Progenitor cell of endocrine pancreas (in vitro differentiated cells): ENCODE measurements around the gene HK2. TPM values are rescaled to one million over a fixed set of nuclear protein-coding genes. Genes with fewer than 3 reads are reported as not detected.
"Not testable (repeated sequence)": the region's sequence is repeated elsewhere in the genome, so short reads cannot be mapped to it uniquely, and the experiment has no call there.

Source experiments
- DNase-seq: peaks from one replicate; pipeline ENCODE4 v3.0.0; 2021; ENCODE audit warnings: low spot score; ENCODE audit not compliant: unreplicated experiment
- H3K27ac Mint-ChIP-seq: 2 replicates; pipeline ENCODE4 v1.8.0; 2021; ENCODE audit warnings: mild to moderate bottlenecking, moderate library complexity, mixed read lengths
- H3K27me3 Mint-ChIP-seq: 2 replicates; pipeline ENCODE4 v1.8.0; 2021; ENCODE audit warnings: mixed read lengths
- H3K36me3 Mint-ChIP-seq: 2 replicates; pipeline ENCODE4 v1.8.0; 2022; ENCODE audit warnings: mixed read lengths; ENCODE audit not compliant: insufficient read depth
- H3K4me1 Mint-ChIP-seq: 2 replicates; pipeline ENCODE4 v1.8.0; 2021; ENCODE audit warnings: low read depth, mixed read lengths
- H3K4me3 Mint-ChIP-seq: 2 replicates; pipeline ENCODE4 v1.8.0; 2021; ENCODE audit warnings: low read depth, mild to moderate bottlenecking, moderate library complexity, mixed read lengths
- H3K9me3 Mint-ChIP-seq: 2 replicates; pipeline ENCODE4 v1.8.0; 2021; ENCODE audit warnings: low read depth, mixed read lengths
- total RNA-seq: library from RNA; stranded (reverse); gene quantifications from 2 replicates; pipeline ENCODE4 v1.2.1, GENCODE V29; 2021
- TF ChIP-seq, protein P1 (sequence below): fragments of 200-600 bp; sonication (generic); IDR thresholded peaks from one replicate; pipeline ENCODE4 v1.5.0; 2021; ENCODE audit warnings: antibody characterized with exemption, mild to moderate bottlenecking; ENCODE audit not compliant: unreplicated experiment

The HK2 gene
- total RNA-seq, 1 donor from 2014 or later: 18.2 TPM

- no peaks in the 10 kb centered on the region for H3K4me1 Mint-ChIP-seq
- H3K27me3 Mint-ChIP-seq: no peaks in the 10 kb centered on the region
- H3K9me3 Mint-ChIP-seq: no peaks in the 10 kb centered on the region
- no peak overlapping the region for H3K27ac Mint-ChIP-seq
- TF ChIP-seq, protein P1, sequence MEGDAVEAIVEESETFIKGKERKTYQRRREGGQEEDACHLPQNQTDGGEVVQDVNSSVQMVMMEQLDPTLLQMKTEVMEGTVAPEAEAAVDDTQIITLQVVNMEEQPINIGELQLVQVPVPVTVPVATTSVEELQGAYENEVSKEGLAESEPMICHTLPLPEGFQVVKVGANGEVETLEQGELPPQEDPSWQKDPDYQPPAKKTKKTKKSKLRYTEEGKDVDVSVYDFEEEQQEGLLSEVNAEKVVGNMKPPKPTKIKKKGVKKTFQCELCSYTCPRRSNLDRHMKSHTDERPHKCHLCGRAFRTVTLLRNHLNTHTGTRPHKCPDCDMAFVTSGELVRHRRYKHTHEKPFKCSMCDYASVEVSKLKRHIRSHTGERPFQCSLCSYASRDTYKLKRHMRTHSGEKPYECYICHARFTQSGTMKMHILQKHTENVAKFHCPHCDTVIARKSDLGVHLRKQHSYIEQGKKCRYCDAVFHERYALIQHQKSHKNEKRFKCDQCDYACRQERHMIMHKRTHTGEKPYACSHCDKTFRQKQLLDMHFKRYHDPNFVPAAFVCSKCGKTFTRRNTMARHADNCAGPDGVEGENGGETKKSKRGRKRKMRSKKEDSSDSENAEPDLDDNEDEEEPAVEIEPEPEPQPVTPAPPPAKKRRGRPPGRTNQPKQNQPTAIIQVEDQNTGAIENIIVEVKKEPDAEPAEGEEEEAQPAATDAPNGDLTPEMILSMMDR: no peak
- DNase-seq: no peak
- peaks cover 14% of the 10 kb centered on the region for H3K36me3 Mint-ChIP-seq
- no peak overlapping the region for H3K4me3 Mint-ChIP-seq
Measured at GRCh38 chr2:74894272-74894981, 60.5 kb downstream of the HK2 start.

GRCh38 chr2:74895001-74895400 lies 61.1 kb downstream of the HK2 start:
- H3K9me3 Mint-ChIP-seq: no peaks in the 10 kb centered on the region
- peaks cover 11% of the 10 kb centered on the region for H3K36me3 Mint-ChIP-seq
- H3K27me3 Mint-ChIP-seq: no peaks in the 10 kb centered on the region
- DNase-seq: no peak
- H3K4me1 Mint-ChIP-seq: no peaks in the 10 kb centered on the region
- no peak overlapping the region for H3K27ac Mint-ChIP-seq
- TF ChIP-seq, protein P1: no peak
- H3K4me3 Mint-ChIP-seq: no peak overlapping the region

DNA sequence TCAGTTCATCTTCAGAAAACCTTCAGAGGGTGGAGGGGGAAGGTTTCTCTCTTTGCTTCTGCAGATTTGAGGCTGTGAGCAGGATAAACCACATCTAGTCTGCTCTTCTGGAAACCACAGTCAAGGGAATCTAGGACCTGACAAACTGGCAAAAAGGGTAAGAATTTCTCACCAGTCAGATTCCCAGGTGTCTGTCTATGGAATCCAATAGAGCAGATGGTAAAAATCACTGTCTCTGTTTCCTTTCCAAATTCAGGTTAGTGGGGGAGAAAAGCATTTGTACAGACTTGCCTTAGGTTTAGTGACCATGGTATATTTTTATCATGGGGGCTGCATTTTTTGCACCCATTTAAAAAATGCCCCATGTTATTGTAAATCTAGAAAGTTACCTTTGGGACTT lies 62.3 kb downstream of the HK2 start:
- DNase-seq: no peak
- Mint-ChIP-seq H3K27ac (no peak overlapping the region), H3K4me1 (no peaks in the 10 kb centered on the region), H3K9me3 (no peaks in the 10 kb centered on the region), H3K4me3 (no peak overlapping the region), H3K27me3 (no peaks in the 10 kb centered on the region), H3K36me3 (peaks cover 8% of the 10 kb centered on the region)
- TF ChIP-seq, protein P1: no peak

DNA sequence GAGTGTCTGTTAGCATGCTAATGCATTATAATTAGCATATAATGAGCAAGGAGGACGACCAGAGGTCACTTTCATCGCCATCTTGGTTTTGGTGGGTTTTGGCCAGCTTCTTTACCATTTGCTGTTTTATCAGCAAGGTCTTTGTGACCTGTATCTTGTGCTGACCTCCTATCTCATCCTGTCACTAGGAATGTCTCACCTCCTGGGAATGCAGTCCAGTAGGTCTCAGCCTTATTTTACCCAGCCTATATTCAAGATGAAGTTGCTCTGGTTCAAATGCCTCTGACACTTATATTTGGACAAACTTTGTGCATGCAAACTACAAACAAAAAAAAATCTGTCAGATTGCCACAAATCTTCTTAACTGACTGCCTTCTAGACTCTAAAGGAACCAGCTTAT lies 66.3 kb downstream of the HK2 start:
- H3K27me3 Mint-ChIP-seq, H3K9me3 Mint-ChIP-seq, H3K27ac Mint-ChIP-seq, DNase-seq, H3K36me3 Mint-ChIP-seq, H3K4me3 Mint-ChIP-seq: not testable (repeated sequence)
- H3K4me1 Mint-ChIP-seq: peaks cover 15% of the 10 kb centered on the region

- H3K9me3 Mint-ChIP-seq: no peaks in the 10 kb centered on the region
- no peak overlapping the region for H3K27ac Mint-ChIP-seq
- H3K36me3 Mint-ChIP-seq: no peaks in the 10 kb centered on the region
- H3K4me3 Mint-ChIP-seq: no peak overlapping the region
- DNase-seq: no peak
- TF ChIP-seq, protein P1: no peak
- H3K27me3 Mint-ChIP-seq: no peaks in the 10 kb centered on the region
- peaks cover 15% of the 10 kb centered on the region for H3K4me1 Mint-ChIP-seq
Measured at GRCh38 chr2:74902281-74902860, 68.4 kb downstream of the HK2 start.

DNA sequence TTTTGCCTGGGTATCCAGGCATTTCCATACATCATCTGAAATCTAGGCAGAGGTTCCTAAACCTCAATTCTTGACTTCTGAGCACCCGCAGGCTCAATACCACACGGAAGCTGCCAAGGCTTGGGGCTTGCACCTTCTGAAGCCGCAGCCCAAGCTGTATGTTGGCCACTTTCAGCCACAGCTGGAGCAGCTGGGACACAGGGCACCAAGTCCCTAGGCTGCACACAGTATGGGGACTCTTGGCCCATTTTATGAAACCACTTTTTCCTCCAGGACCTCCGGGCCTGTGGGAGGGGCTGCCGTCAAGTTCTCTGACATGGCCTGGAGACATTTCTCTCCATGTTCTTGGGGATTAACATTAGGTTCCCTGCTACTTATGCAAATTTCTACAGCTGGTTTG lies 72.5 kb downstream of the HK2 start:
- no peak overlapping the region for H3K27ac Mint-ChIP-seq
- no peak for DNase-seq
- H3K9me3 Mint-ChIP-seq: no peaks in the 10 kb centered on the region
- no peak overlapping the region for H3K4me3 Mint-ChIP-seq
- no peaks in the 10 kb centered on the region for H3K36me3 Mint-ChIP-seq
- TF ChIP-seq, protein P1: no peak
- H3K27me3 Mint-ChIP-seq: peaks cover 25% of the 10 kb centered on the region
- peaks cover 22% of the 10 kb centered on the region for H3K4me1 Mint-ChIP-seq

DNA sequence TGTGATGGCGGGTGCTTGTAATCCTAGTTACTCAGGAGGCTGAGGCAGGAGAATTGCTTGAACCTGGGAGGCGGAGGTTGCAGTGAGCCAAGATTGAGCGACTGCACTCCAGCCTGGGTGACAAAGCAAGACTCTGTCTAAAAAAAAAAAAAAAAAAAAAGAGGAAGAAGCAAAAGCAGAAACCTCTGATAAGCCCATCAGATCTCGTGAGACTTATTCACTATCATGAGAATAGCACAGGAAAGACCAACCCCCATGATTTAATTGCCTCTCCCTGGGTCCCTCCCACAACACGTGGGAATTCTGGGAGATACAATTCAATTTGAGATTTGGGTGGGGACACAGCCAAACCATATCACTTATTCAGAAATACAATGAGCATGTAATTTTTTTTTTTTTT lies 73.6 kb downstream of the HK2 start:
- not testable (repeated sequence) for H3K27ac Mint-ChIP-seq, H3K36me3 Mint-ChIP-seq, H3K9me3 Mint-ChIP-seq, DNase-seq, H3K4me3 Mint-ChIP-seq
- Mint-ChIP-seq H3K4me1 (peaks cover 12% of the 10 kb centered on the region), H3K27me3 (peaks cover 28% of the 10 kb centered on the region)
